Right lobe of liver (tissue), 6 donors: Measurements from ENCODE around the gene OTOL1. TPM values are rescaled to one million over a fixed set of nuclear protein-coding genes. Genes with fewer than 3 reads are reported as not detected.
A peak's percentile ranks its signal among the peaks of the same experiment; 100 is the strongest.
"Not testable (repeated sequence)": the region's sequence is repeated elsewhere in the genome, so short reads cannot be mapped to it uniquely, and the experiment has no call there.

Source experiments
- ATAC-seq, 4 donors: fragments of 200-7000 bp; cut with Tn5 transposase; one replicate each; pipeline ENCODE4 v1.9.1; 2020; ENCODE audit warnings: mild to moderate bottlenecking in 4 of 4, moderate library complexity in 4 of 4
- DNase-seq, 3 donors: peaks; one replicate each; pipeline ENCODE4 v3.0.0-alpha.2; 2020
- H3K27ac ChIP-seq, 3 donors: fragments of 200-600 bp; one replicate each; pipeline ENCODE4 v1.8.0; 2022
- H3K27me3 ChIP-seq, 2 donors: fragments of 200-600 bp; one replicate each; pipeline ENCODE4 v1.8.0; 2022
- H3K36me3 ChIP-seq, 4 donors: fragments of 200-600 bp; sonication (generic) in 1 of 4; one replicate each; pipeline versions ENCODE4 v1.5.1 to v1.8.0; 2017 to 2022; ENCODE audit warnings: control low read depth in 1 of 4
- H3K4me1 ChIP-seq, 4 donors: fragments of 200-600 bp; sonication (generic) in 1 of 4; one replicate each; pipeline versions ENCODE4 v1.5.1 to v1.8.0; 2017 to 2022; ENCODE audit warnings: control low read depth in 1 of 4
- H3K4me3 ChIP-seq, 3 donors: fragments of 200-600 bp; one replicate each; pipeline ENCODE4 v1.8.0; 2022
- H3K9me3 ChIP-seq, 4 donors: fragments of 200-600 bp; sonication (generic) in 1 of 4; one replicate each; pipeline versions ENCODE4 v1.5.1 to v1.8.0; 2017 to 2022; ENCODE audit warnings: control low read depth in 1 of 4
- CTCF ChIP-seq, 4 donors: fragments of 200-600 bp in 3 of 4; fragments of 450-650 bp in 1 of 4; IDR thresholded peaks; one replicate each; pipeline versions ENCODE4 v1.5.1 to v1.8.0; 2016 to 2022; ENCODE audit warnings: antibody characterized with exemption in 4 of 4, mild to moderate bottlenecking in 2 of 4
- POLR2A ChIP-seq: fragments of 450-650 bp; IDR thresholded peaks from one replicate; pipeline ENCODE4 v1.6.1; 2017; ENCODE audit warnings: antibody characterized with exemption, mild to moderate bottlenecking
- WGBS: methylation state at CpG from one replicate; pipeline ENCODE4 v1.1.6; 2018; ENCODE audit warnings: low coverage, low lambda C conversion rate; ENCODE audit not compliant: insufficient coverage; ENCODE audit errors: missing lambda C conversion rate; 5-methylcytosine and 5-hydroxymethylcytosine counted together
- intact Hi-C, 2 donors: fragments of 100-400 bp; cut with DNase I; formaldehyde crosslinking; loops; one replicate each; pipeline versions ENCODE4 v1.11.2 to v1.14.1; 2022
- total RNA-seq, 6 experiments: library from RNA; depleted of rRNA in 2 of 6; stranded (reverse); fragments of >200 nt in 2 of 6; fragmentation: NEBNext Ultra II Directional in 3 of 6; extraction: Animal tissue kit (Norgen Biotek cat#: 25700) in 3 of 6; gene quantifications; one replicate each; pipeline versions ENCODE4 v1.1.0 to v1.2.4, GENCODE V29; 2016 to 2023
- donor health status: DM: no; HTN: yes; CAD: no.
- donor health status: DM: no; HTN: no; CAD: no.
- donor health status: DM: no; HTN: no; CAD: no.
- donor health status: DM: no; HTN: yes; CAD: no.
- donor health status: DM: no; HTN: yes; CAD: no.

Gene OTOL1
- total RNA-seq, 6 experiments from 2014 or later = not detected

GRCh38 chr3:161475905-161476304 is 20.7 kb upstream of the OTOL1 start:
- DNase-seq (no peak), ATAC-seq (peak; percentile 78 to 94 (median 90))
- no peaks in the 10 kb centered on the region for H3K27me3 ChIP-seq
- H3K36me3 ChIP-seq = no peaks in the 10 kb centered on the region
- TF ChIP-seq CTCF (IDR thresholded peaks at IDR 0.05) (no peak), POLR2A (no peak)
- no peak overlapping the region for H3K27ac ChIP-seq
- intact Hi-C loops = no loop called here
- H3K4me1 ChIP-seq = peaks cover 0 to 6% (median 0%) of the 10 kb centered on the region in 4 donors
- no peak overlapping the region for H3K4me3 ChIP-seq
- H3K9me3 ChIP-seq = no peaks in the 10 kb centered on the region

- Histone ChIP-seq H3K36me3 (no peaks in the 10 kb centered on the region), H3K4me3 (no peak overlapping the region), H3K27me3 (no peaks in the 10 kb centered on the region), H3K4me1 (no peaks in the 10 kb centered on the region), H3K9me3 (no peaks in the 10 kb centered on the region), H3K27ac (no peak overlapping the region)
- WGBS = 90% methylated on average over 1 of the region's 1 CpG
- ATAC-seq (no peak), DNase-seq (no peak)
- TF ChIP-seq CTCF (IDR thresholded peaks at IDR 0.05) (no peak), POLR2A (no peak)
- intact Hi-C loops = no loop called here
Measured at GRCh38 chr3:161484226-161484625, 12.4 kb upstream of the OTOL1 start.

- DNase-seq, intact Hi-C loops, H3K4me3 ChIP-seq, H3K27ac ChIP-seq, H3K9me3 ChIP-seq, H3K36me3 ChIP-seq, H3K27me3 ChIP-seq: not testable (repeated sequence)
- ATAC-seq = peak; percentile 59 to 86 (median 70)
- peaks cover 0 to 16% (median 0%) of the 10 kb centered on the region in 4 donors for H3K4me1 ChIP-seq
- 0% methylated on average over 1 of the region's 1 CpG for WGBS
Measured at GRCh38 chr3:161488284-161488683, 8.3 kb upstream of the OTOL1 start.

GRCh38 chr3:161489395-161489794 is 7.2 kb upstream of the OTOL1 start:
- Histone ChIP-seq H3K27ac (no peak overlapping the region), H3K9me3 (no peaks in the 10 kb centered on the region), H3K4me3 (no peak overlapping the region), H3K36me3 (no peaks in the 10 kb centered on the region), H3K4me1 (peaks cover 0 to 16% (median 0%) of the 10 kb centered on the region in 4 donors), H3K27me3 (no peaks in the 10 kb centered on the region)
- intact Hi-C loops = no loop called here
- TF ChIP-seq POLR2A = no peak
- DNase-seq = no peak
- ATAC-seq = no peak

- peak; percentile 93 to 96 (median 94) for ATAC-seq
- intact Hi-C loops = not testable (repeated sequence)
- DNase-seq = peak in 1 of 3 donors; percentile 45
Measured at GRCh38 chr3:161490845-161491244, 5.8 kb upstream of the OTOL1 start.

GRCh38 chr3:161498259-161498921 is 1.8 kb downstream of the OTOL1 start:
- intact Hi-C loops = no loop called here
- H3K9me3 ChIP-seq = no peaks in the 10 kb centered on the region
- H3K4me1 ChIP-seq = peaks cover 0 to 3% (median 0%) of the 10 kb centered on the region in 4 donors
- no peaks in the 10 kb centered on the region for H3K27me3 ChIP-seq
- H3K36me3 ChIP-seq = no peaks in the 10 kb centered on the region
- no peak overlapping the region for H3K27ac ChIP-seq
- no peak for DNase-seq
- 31% methylated on average over 2 of the region's 2 CpGs for WGBS
- no peak overlapping the region for H3K4me3 ChIP-seq
- no peak for ATAC-seq
- TF ChIP-seq POLR2A = no peak
- no peak for TF ChIP-seq CTCF (IDR thresholded peaks at IDR 0.05)

More at GRCh38 chr3:161490845-161491244, 5.8 kb upstream of the OTOL1 start:
- H3K27ac ChIP-seq, H3K36me3 ChIP-seq, H3K9me3 ChIP-seq, H3K27me3 ChIP-seq, H3K4me3 ChIP-seq: not testable (repeated sequence)
- H3K4me1 ChIP-seq = peaks cover 0 to 16% (median 0%) of the 10 kb centered on the region in 4 donors
- WGBS = 25% methylated on average over 1 of the region's 1 CpG
